ENCODE data around the gene ANKS1A. TPM values are rescaled to one million over a fixed set of nuclear protein-coding genes. Genes with fewer than 3 reads are reported as not detected.
A peak's percentile ranks its signal among the peaks of the same experiment; 100 is the strongest.

ANKS1A gene
- total and polyA plus RNA-seq, 12 donors, result 7.1 to 36.3 (median 29.9) TPM

DNA sequence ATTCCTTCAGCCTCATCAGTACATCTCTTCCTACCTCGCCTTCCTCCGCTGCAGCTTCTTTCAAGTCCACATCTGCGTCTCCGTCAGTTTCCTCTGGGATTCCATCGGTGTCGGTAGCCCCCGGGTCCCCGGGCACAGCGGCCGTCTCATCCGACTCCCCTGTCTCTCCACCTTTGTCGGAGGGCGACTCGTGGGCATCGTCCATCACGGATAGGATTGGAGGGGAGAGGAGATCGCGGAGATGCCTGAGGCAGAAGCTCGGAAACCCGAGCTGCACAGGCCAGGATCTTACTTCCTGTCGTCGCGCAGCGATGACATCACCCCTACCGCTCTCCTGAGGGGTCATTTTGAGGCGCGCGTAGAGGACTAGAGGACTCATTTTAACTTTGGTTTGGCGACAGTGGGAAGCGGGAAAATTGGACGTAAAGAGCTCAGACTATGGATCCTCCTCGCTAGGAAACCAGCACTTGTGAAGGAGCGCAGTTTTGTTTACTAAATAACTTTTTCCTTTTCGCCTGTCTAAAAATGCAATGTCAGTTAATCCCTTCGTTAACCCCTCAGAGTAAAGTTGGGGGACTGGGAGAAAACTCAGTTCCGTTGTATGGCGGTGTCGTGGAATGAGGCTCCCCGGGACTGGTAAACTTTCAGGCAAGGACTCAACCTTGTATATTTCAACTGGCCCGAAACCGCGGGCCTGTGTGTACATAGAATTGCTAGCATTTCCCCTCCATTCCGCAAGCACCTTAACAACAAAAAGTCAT lies 1.1 kb upstream of the ANKS1A start, which contains the start of gene TAF11:
TSS of gene TAF11 (minus strand) at position 290 of the 761 bp plus-strand sequence. CDS start at position 205, 85 bp downstream.
- Histone ChIP-seq H3K27ac (peak within 1 kb of the TSS; percentile 62 to 93 (median 87)), H3K4me1 (peaks cover 8 to 57% (median 35%) of the 10 kb centered on the region in 9 donors), H3K4me3 (peak within 1 kb of the TSS; percentile 62 to 92 (median 78)), H3K9me3 (peaks cover 0 to 5% (median 0%) of the 10 kb centered on the region in 11 donors), H3K36me3 (peaks cover 0 to 30% (median 0%) of the 10 kb centered on the region in 9 donors), H3K27me3 (no peaks in the 10 kb centered on the region)
- DNase-seq (peak; percentile 92 to 95), ATAC-seq (peak; percentile 92 to 98 (median 94))
- 0% methylated on average over 43 of the region's 43 CpGs for WGBS, 2 donors
- TF ChIP-seq CTCF (IDR thresholded peaks at IDR 0.05), result no peak
- intact Hi-C loops (cut with DNase I), result loop anchor here in 5 of 10 donors (1.0 to 10.0 kb wide), 9 partner anchors 69 to 257 kb away; partner anchors contain the start of genes SNRPC (in 2 of the 5), TCP11 (in 2 of the 5) and BLTP3A (in 1 of the 5)

DNA sequence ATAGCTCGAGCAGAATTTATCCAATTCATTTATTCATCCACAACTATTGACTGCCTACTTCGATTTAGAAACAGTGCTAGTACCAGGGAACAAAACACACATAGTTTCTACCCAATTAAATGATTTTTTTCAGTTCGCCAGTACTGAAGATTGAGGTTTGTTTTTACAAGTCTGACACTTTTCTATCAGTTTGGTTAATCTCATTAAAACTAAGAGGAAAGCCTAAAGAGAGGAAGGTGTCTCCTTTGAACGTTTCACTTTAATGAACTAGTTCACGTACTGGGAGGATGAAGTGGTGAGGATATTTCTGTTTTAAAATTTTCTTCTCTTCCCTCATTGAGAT lies 570 bp upstream of the ANKS1A start:
- no peak for DNase-seq
- WGBS, 2 donors, result 0 to 1% methylated on average over 5 of the region's 5 CpGs

GRCh38 chr6:34890533-34890925 lies 1.5 kb downstream of the ANKS1A start:
- no peak for ATAC-seq
- no peaks in the 10 kb centered on the region for H3K27me3 ChIP-seq
- H3K4me3 ChIP-seq, result peak overlapping the region in 9 of 10 donors; percentile 62 to 92 (median 76)
- peak overlapping the region in 8 of 10 donors; percentile 74 to 93 (median 87) for H3K27ac ChIP-seq
- H3K36me3 ChIP-seq, result peaks cover 0 to 6% (median 0%) of the 10 kb centered on the region in 9 donors
- H3K4me1 ChIP-seq, result peaks cover 8 to 71% (median 35%) of the 10 kb centered on the region in 9 donors
- H3K9me3 ChIP-seq, result no peaks in the 10 kb centered on the region
- intact Hi-C loops (cut with DNase I), result loop anchor here in 4 of 10 donors (5.0 to 10.0 kb wide), 4 partner anchors 67 to 92 kb away; no protein-coding TSS in a partner anchor
- no peak for DNase-seq
- WGBS, 2 donors, result 50 to 52% methylated on average over 7 of the region's 7 CpGs
- TF ChIP-seq CTCF (IDR thresholded peaks at IDR 0.05), result no peak

More for the DNA sequence above, 570 bp upstream of the ANKS1A start:
- Histone ChIP-seq H3K4me3 (peak overlapping the region; percentile 62 to 92 (median 78)), H3K27me3 (no peaks in the 10 kb centered on the region), H3K36me3 (peaks cover 0 to 25% (median 0%) of the 10 kb centered on the region in 9 donors), H3K27ac (peak overlapping the region in 9 of 10 donors; percentile 74 to 93 (median 89)), H3K9me3 (peaks cover 0 to 5% (median 0%) of the 10 kb centered on the region in 11 donors), H3K4me1 (peaks cover 8 to 62% (median 35%) of the 10 kb centered on the region in 9 donors)
- ATAC-seq, result no peak
- no peak for TF ChIP-seq CTCF (IDR thresholded peaks at IDR 0.05)
- intact Hi-C loops (cut with DNase I), result loop anchor here in 5 of 10 donors (1.0 to 10.0 kb wide), 9 partner anchors 69 to 256 kb away; partner anchors contain the start of genes SNRPC (in 2 of the 5), TCP11 (in 2 of the 5) and BLTP3A (in 1 of the 5)

DNA sequence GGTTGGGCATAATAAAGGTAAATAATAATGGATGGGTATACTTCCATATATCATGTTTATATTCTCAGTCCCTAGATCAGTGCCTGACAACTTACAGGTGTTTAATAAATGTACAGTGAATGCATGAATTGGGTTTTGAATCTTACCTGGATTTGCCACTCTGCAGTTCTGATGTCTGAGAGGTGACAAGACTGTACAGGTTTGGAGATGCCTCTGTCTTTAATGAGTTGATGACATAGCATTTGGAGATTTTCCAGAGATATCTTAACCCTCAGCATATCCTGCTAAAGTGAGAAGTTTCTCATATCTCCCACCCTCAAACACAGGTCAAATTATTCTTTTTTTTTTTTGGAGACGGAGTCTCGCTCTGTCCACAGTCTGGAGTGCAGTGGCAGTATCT lies 2.2 kb downstream of the ANKS1A start:
- Histone ChIP-seq H3K27me3 (no peaks in the 10 kb centered on the region), H3K4me3 (peak overlapping the region in 5 of 10 donors; percentile 66 to 92 (median 73)), H3K4me1 (peaks cover 8 to 64% (median 37%) of the 10 kb centered on the region in 9 donors), H3K36me3 (no peaks in the 10 kb centered on the region), H3K27ac (peak overlapping the region in 1 of 10 donors; percentile 43), H3K9me3 (no peaks in the 10 kb centered on the region)
- no peak for TF ChIP-seq CTCF (IDR thresholded peaks at IDR 0.05)
- intact Hi-C loops (cut with DNase I), result loop anchor here in 4 of 10 donors (5.0 to 10.0 kb wide), 4 partner anchors 66 to 91 kb away; no protein-coding TSS in a partner anchor
- ATAC-seq (no peak), DNase-seq (no peak)
- 95 to 97% methylated on average over 2 of the region's 2 CpGs for WGBS, 2 donors
